Neural progenitor cell (in vitro differentiated cells): ENCODE data around the gene DAPK2. TPM values are rescaled to one million over a fixed set of nuclear protein-coding genes. Genes with fewer than 3 reads are reported as not detected.
"Not testable (repeated sequence)": the region's sequence is repeated elsewhere in the genome, so short reads cannot be mapped to it uniquely, and the experiment has no call there.

Experiments used
- DNase-seq: peaks from one replicate; pipeline ENCODE4 v3.0.0-alpha.2; 2016; ENCODE audit warnings: low spot score
- H2AFZ ChIP-seq: fragments of 200-600 bp; sonication (generic); replicated peaks from 2 replicates; pipeline ENCODE4 v1.6.1; 2016; ENCODE audit warnings: antibody characterized with exemption
- H3F3A ChIP-seq: fragments of 200-600 bp; sonication (generic); 2 replicates; pipeline ENCODE4 v1.6.1; 2016; ENCODE audit warnings: antibody characterized with exemption, low read depth
- H3K27ac ChIP-seq: fragments of 200-600 bp; sonication (generic); 2 replicates; pipeline ENCODE4 v1.5.1; 2016; ENCODE audit warnings: mild to moderate bottlenecking
- H3K27me3 ChIP-seq: fragments of 200-600 bp; sonication (generic); 2 replicates; pipeline ENCODE4 v1.6.1; 2016; ENCODE audit warnings: mild to moderate bottlenecking, moderate library complexity
- H3K36me3 ChIP-seq: fragments of 200-600 bp; sonication (generic); 2 replicates; pipeline ENCODE4 v1.5.1; 2016
- H3K4me1 ChIP-seq: fragments of 200-600 bp; sonication (generic); 2 replicates; pipeline ENCODE4 v1.6.1; 2016; ENCODE audit warnings: mixed run types
- H3K4me2 ChIP-seq: fragments of 200-600 bp; sonication (generic); 2 replicates; pipeline ENCODE4 v1.6.1; 2016
- H3K4me3 ChIP-seq: fragments of 200-600 bp; sonication (generic); 2 replicates; pipeline ENCODE4 v1.5.1; 2016
- H3K79me2 ChIP-seq: fragments of 200-600 bp; sonication (generic); 2 replicates; pipeline ENCODE4 v1.6.1; 2016; ENCODE audit warnings: low read depth
- H3K9ac ChIP-seq: fragments of 200-600 bp; sonication (generic); 2 replicates; pipeline ENCODE4 v1.6.1; 2016
- H3K9me3 ChIP-seq: fragments of 200-600 bp; sonication (generic); 2 replicates; pipeline ENCODE4 v1.5.1; 2016; ENCODE audit warnings: low read depth
- H4K20me1 ChIP-seq: fragments of 200-600 bp; sonication (generic); 2 replicates; pipeline ENCODE4 v1.6.1; 2016; ENCODE audit warnings: low read depth
- H3K27ac Mint-ChIP-seq: 3 replicates; pipeline ENCODE4 v1.8.0; 2021; ENCODE audit warnings: mixed read lengths
- H3K27me3 Mint-ChIP-seq: 2 replicates; pipeline ENCODE4 v1.8.0; 2022; ENCODE audit warnings: low read depth, mild to moderate bottlenecking, inconsistent platforms, moderate library complexity, mixed read lengths; ENCODE audit not compliant: insufficient read depth
- H3K36me3 Mint-ChIP-seq: 3 replicates; pipeline ENCODE4 v1.8.0; 2021; ENCODE audit warnings: mixed read lengths
- H3K4me1 Mint-ChIP-seq: 3 replicates; pipeline ENCODE4 v1.8.0; 2021; ENCODE audit warnings: mixed read lengths
- H3K4me3 Mint-ChIP-seq: 3 replicates; pipeline ENCODE4 v1.8.0; 2021; ENCODE audit warnings: mild to moderate bottlenecking, moderate library complexity, mixed read lengths
- H3K9me3 Mint-ChIP-seq: 3 replicates; pipeline ENCODE4 v1.8.0; 2020; ENCODE audit warnings: mixed read lengths
- CTCF ChIP-seq: fragments of 200-600 bp; sonication (generic); IDR thresholded peaks from 2 replicates; pipeline ENCODE4 v1.5.1; 2017; ENCODE audit warnings: antibody characterized with exemption, mild to moderate bottlenecking
- EZH2 ChIP-seq: fragments of 200-600 bp; sonication (generic); IDR thresholded peaks from 2 replicates; pipeline ENCODE4 v1.6.1; 2017; ENCODE audit warnings: antibody characterized with exemption, mild to moderate bottlenecking, moderate library complexity
- EZH2phosphoT487 ChIP-seq: fragments of 200-600 bp; sonication (generic); IDR thresholded peaks from 2 replicates; pipeline ENCODE4 v1.6.1; 2017; ENCODE audit warnings: antibody characterized with exemption
- total RNA-seq: library from RNA; depleted of rRNA; stranded (reverse); fragments of >200 nt; gene quantifications from 2 replicates; pipeline ENCODE4 v1.2.3, GENCODE V29; 2015; ENCODE audit warnings: low replicate concordance

DAPK2 gene
- total RNA-seq, 1 donor from 2014 or later = 5.4 TPM

GRCh38 chr15:64060716-64061115, 14.4 kb upstream of the DAPK2 start:
- TF ChIP-seq EZH2 (no peak), EZH2phosphoT487 (no peak), CTCF (no peak)
- Histone ChIP-seq H4K20me1 (no peaks in the 10 kb centered on the region), H3F3A (no peaks in the 10 kb centered on the region), H3K27ac (no peak overlapping the region), H3K9ac (no peak overlapping the region), H3K79me2 (no peaks in the 10 kb centered on the region), H3K4me2 (no peak overlapping the region), H3K4me3 (no peak overlapping the region), H3K9me3 (no peaks in the 10 kb centered on the region), H3K36me3 (no peaks in the 10 kb centered on the region), H3K4me1 (no peaks in the 10 kb centered on the region), H3K27me3 (no peaks in the 10 kb centered on the region), H2AFZ (no peak overlapping the region)
- Mint-ChIP-seq H3K9me3 (peaks cover 2% of the 10 kb centered on the region), H3K27me3 (peaks cover 2% of the 10 kb centered on the region), H3K4me1 (peaks cover 2% of the 10 kb centered on the region), H3K36me3 (no peaks in the 10 kb centered on the region), H3K4me3 (no peak overlapping the region), H3K27ac (no peak overlapping the region)
- DNase-seq = no peak

- H3K9me3 Mint-ChIP-seq, H4K20me1 ChIP-seq, H3K27ac ChIP-seq, H3K79me2 ChIP-seq, H3K4me1 ChIP-seq, H3K4me3 ChIP-seq, H2AFZ ChIP-seq, H3K4me3 Mint-ChIP-seq, H3K27ac Mint-ChIP-seq, H3F3A ChIP-seq, H3K9ac ChIP-seq, H3K36me3 Mint-ChIP-seq, DNase-seq, H3K27me3 ChIP-seq, H3K36me3 ChIP-seq, H3K9me3 ChIP-seq, H3K27me3 Mint-ChIP-seq, H3K4me1 Mint-ChIP-seq, H3K4me2 ChIP-seq: not testable (repeated sequence)
Observed at GRCh38 chr15:64059104-64059503, 12.8 kb upstream of the DAPK2 start.

DNA sequence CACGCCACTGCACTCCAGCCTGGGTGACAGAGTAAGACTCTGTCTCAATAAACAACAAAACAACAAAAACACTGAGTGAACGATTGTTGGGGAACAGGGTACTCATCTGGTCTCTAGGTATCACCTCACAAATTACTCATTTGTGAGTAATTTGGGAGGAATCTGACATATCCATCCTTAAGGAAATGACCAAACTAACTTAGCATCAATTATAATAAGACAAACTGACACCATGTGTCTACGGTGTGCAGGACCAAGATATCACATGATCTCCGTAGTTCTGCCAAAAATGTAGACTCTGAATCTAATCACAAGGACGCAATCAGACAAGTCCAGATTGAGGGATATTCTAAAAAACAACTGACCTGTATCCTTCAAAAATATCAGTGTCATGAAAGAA, 12.0 kb upstream of the DAPK2 start:
- no peak overlapping the region for H3K27ac Mint-ChIP-seq
- Histone ChIP-seq H3K4me1 (no peaks in the 10 kb centered on the region), H3K27ac (no peak overlapping the region), H3K9ac (no peak overlapping the region), H4K20me1 (no peaks in the 10 kb centered on the region), H3K27me3 (no peaks in the 10 kb centered on the region), H3K4me3 (no peak overlapping the region), H3K79me2 (no peaks in the 10 kb centered on the region), H3F3A (no peaks in the 10 kb centered on the region), H3K4me2 (no peak overlapping the region), H2AFZ (no peak overlapping the region), H3K36me3 (no peaks in the 10 kb centered on the region), H3K9me3 (no peaks in the 10 kb centered on the region)
- no peak overlapping the region for H3K4me3 Mint-ChIP-seq
- H3K36me3 Mint-ChIP-seq = no peaks in the 10 kb centered on the region
- TF ChIP-seq CTCF = no peak
- TF ChIP-seq EZH2phosphoT487 = no peak
- no peak for TF ChIP-seq EZH2
- peaks cover 2% of the 10 kb centered on the region for H3K27me3 Mint-ChIP-seq
- peaks cover 2% of the 10 kb centered on the region for H3K9me3 Mint-ChIP-seq
- DNase-seq = no peak
- H3K4me1 Mint-ChIP-seq = peaks cover under 1% of the 10 kb centered on the region

DNA sequence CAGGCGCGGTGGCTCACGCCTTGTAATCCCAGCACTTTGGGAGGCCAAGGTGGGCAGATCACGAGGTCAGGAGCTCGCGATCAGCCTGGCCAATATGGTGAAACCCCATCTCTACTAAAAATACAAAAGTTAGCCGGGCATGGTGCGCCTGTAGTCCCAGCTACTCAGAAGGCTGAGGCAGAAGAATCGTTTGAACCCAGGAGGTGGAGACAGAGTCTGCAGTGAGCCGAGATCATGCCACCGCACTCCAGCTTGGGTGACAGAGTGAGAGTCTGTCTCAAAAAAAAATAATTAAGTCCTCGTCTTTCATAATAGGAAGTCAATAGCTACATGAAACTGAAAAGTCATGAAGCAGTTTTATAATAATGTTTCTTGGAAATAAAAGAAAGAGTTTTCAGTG, 7.4 kb upstream of the DAPK2 start:
- H3K27ac ChIP-seq, H3K27me3 Mint-ChIP-seq, H3K9me3 ChIP-seq, H3K36me3 Mint-ChIP-seq, H4K20me1 ChIP-seq, H3K9me3 Mint-ChIP-seq, H3K27me3 ChIP-seq, H3K9ac ChIP-seq, H3K4me3 Mint-ChIP-seq, H3K79me2 ChIP-seq, H3K4me3 ChIP-seq, DNase-seq, H2AFZ ChIP-seq, H3K36me3 ChIP-seq, H3K27ac Mint-ChIP-seq, H3K4me2 ChIP-seq, H3F3A ChIP-seq: not testable (repeated sequence)
- H3K4me1 Mint-ChIP-seq = peaks cover 32% of the 10 kb centered on the region
- H3K4me1 ChIP-seq = peaks cover 13% of the 10 kb centered on the region
